Activated T-cell treated with anti-CD3 and anti-CD28 coated beads for 48 hours (primary cell): ENCODE results near the gene CDK5RAP2.

Experiments used
- DNase-seq: peaks from one replicate; pipeline ENCODE4 v3.0.0-alpha.2; 2020; ENCODE audit warnings: low read depth

The CDK5RAP2 gene

DNA sequence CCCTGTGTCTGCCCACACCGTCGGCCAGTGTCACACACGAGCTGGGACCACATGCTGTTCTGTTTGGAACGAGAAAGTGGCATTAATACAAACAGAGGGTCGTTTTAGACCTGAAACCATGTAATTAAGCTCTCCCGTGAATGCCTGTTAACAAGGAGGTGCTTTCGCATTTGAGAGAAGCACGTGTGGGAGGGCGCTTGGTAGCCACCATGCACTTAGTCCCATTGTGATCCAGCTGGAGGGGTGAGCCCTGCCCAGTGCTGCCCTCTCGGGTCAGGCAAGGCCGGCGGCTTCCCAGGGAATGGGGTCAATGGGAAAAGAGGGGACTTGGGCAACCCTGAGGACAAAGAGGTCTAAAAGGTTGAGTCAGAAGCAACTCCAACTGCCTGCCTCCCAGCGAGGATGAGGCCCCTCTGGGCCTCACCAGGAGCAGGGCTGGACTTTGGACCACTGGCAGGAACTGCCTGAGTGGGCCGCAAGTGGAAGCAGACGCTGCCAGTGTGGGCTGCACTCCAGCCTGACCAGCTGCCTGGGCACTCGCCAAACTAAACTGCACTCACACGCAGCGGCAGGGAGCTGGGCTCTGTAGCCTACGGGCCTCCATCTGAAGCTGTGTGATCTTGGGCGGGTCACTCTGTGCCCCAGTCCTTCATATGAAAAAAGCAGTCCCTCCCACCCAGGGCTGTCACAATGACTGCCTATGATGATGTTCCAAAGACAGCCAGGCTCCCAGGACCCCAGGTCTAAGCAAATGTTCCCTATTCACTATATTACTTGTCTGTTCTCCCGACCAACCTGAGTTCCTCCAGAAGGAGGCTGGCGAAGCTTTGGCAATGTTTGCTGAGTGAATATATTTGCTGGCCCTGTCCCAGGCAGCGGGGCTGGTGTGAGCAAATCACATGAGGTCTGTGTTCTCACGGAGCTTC is 195.7 kb downstream of the CDK5RAP2 start:
- no peak for DNase-seq

DNA sequence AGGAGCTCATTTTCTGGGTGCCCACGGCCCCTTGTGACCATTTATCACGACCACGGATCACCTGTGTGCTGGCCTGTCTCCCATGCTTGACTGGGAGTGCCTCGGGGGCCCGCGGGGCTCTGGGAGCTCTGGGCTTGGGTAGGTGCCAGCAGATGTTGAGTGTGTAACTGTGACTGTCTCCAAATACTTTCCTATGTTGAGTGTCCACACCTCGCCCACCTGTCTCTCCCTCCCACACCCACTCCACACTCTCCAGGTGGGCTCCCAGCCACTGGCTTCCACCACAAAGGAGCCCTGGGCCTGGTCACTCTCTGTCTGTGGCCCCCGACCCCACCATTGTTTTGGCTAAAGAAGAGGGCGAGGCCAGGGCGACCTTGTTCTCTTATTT is 196.4 kb downstream of the CDK5RAP2 start:
- no peak for DNase-seq

- no peak for DNase-seq
These were observed 197.5 kb downstream of the CDK5RAP2 start for GRCh38 chr9:120382453-120382852.

- DNase-seq = no peak
These were observed 198.1 kb downstream of the CDK5RAP2 start for GRCh38 chr9:120381839-120382238.

GRCh38 chr9:120379611-120380010 is 200.4 kb downstream of the CDK5RAP2 start:
- no peak for DNase-seq

- no peak for DNase-seq
These were observed 201.3 kb downstream of the CDK5RAP2 start for GRCh38 chr9:120378680-120379079.

DNA sequence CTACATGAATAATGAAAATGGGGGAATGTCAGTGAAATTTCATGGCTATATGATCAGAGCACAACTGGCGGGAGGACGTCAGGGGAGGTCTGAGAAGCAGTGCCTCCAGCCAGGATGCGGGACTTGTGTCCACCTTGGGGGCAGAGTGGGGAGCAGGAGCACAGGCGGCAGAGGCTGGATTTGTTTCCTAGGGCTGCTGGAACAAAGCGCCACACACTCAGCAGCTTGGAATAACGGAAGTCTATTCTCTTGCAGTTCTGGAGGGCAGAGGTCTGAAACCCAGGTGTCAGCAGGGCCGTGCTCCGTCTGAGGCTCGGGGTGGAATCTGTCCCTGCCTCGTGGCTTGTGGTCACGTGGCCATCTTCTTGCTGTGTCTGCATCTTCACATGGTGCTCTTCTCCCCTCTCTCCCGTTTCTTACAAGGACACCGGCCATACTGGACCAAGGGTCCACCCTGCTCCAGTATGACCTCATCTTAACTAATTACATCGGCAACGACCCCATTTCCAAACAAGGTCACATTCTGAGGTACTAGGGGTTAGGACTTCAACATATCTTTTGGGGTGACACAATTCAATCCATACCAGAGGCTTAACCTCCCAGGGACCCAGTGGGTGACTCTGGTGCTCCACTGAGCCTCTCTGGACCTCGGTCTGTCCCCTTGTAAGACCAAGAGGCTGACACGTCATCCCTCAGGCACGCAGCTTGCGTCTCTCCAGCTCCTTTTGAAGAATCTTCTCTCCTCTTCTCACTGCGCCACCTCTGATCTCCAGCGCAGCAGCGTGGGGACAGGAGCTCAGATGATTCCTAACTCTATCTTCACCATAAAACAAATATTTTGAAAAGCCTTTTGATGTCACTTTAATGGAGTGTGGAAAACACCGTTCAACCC is 202.5 kb downstream of the CDK5RAP2 start:
- no peak for DNase-seq

DNA sequence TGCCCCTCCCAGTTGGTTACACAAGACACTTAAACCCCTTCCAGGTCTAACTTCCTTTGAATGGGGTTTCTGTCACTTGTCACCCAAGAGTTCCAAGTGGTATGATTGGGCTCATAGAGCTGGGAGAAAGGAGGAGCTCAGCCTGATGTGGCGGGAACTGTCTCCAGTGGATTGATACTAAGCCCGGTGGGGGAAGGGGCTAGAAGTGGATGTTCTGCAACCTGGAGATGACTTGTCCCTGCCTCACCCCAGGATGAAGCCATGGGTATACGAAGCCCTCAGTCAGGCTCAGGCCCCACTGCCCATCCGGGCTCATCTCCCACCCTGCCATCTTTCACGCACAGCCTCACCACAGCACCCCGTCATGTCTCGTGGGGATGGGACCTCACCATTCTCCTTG is 203.9 kb downstream of the CDK5RAP2 start:
- no peak for DNase-seq

GRCh38 chr9:120375316-120375715 is 204.7 kb downstream of the CDK5RAP2 start:
- DNase-seq = no peak

DNA sequence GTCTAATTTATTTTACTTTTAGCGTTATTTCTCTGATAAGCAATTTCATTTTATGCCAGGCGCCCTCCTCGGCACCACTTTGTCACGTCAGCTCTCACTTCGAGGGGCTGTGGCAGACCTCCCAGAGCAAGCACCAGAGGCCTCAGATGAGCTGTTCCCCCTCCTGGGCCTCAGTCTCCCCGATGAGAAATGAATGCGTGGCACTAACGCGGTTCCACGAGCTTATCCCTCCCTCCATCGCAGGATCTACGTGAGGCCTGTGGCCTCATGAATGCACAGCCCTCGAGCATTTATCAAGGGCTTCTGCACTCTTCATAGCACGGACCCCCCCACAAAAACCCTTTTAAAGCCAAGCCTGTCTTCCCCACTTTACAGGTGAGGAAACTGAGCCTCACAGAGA is 205.2 kb downstream of the CDK5RAP2 start:
- DNase-seq = no peak

GRCh38 chr9:120374239-120374638 is 205.7 kb downstream of the CDK5RAP2 start:
- DNase-seq = no peak

DNA sequence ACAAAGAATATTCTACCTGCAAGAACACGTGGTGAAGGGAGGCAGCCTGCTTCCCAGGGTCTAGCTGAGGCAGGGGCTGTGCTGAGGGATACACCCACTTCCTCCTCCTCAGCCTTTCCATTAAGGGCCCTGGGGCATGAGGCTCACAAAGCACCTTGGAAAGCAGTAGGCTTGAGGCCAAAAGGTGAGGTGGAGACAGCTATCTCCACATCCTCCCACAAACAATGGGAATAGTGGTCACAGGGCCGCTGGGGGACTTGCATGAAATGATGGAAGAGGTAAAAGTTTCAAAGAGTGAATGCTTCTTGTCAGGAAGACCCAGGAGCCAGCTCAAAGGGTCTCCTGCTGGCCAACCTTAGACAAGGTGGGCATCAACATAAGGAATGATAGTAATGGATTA is 207.9 kb downstream of the CDK5RAP2 start:
- no peak for DNase-seq

- DNase-seq = no peak
These were observed 210.3 kb downstream of the CDK5RAP2 start for GRCh38 chr9:120369608-120370220.

GRCh38 chr9:120368799-120369198 is 211.2 kb downstream of the CDK5RAP2 start:
- no peak for DNase-seq

- no peak for DNase-seq
These were observed 213.3 kb downstream of the CDK5RAP2 start for GRCh38 chr9:120366644-120367019.

DNA sequence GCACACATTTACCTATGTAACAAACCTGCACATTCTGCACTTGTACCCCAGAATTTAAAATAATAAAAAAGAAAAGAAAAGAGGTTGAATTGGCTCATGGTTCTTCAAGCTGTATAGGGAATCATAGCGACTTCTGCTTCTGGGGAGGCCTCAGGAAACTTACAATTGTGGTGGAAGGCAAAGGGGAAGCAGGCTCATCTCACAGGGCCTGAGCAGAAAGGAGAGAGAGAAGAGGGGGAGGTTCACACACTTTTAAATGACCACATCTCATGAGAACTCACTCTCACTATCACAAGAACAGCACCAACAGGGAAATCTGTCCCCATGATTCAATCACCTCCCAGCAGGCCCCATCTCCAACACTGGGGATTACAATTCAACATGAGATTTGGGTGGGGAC is 214.6 kb downstream of the CDK5RAP2 start:
- no peak for DNase-seq

- DNase-seq = no peak
These were observed 216.3 kb downstream of the CDK5RAP2 start for GRCh38 chr9:120363697-120364096.

DNA sequence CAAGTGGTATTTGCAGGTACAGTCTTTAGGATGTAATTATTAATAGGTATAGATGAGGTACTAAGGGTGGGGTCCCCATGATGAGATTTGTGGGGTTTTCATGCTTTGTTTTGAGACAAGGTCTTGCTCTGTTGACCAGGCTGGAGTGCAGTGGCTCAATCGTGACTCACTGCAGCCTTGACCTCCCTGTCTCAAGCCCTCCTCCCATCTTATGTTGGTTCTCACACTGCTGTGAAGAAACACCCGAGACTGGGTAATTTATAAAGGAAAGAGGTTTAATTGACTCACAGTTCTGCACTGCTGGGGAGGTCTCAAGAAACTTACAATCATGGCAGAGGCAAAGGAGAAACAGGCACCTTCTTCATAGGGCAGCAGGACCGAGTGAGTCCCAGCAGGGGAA is 217.5 kb downstream of the CDK5RAP2 start:
- DNase-seq = no peak

DNA sequence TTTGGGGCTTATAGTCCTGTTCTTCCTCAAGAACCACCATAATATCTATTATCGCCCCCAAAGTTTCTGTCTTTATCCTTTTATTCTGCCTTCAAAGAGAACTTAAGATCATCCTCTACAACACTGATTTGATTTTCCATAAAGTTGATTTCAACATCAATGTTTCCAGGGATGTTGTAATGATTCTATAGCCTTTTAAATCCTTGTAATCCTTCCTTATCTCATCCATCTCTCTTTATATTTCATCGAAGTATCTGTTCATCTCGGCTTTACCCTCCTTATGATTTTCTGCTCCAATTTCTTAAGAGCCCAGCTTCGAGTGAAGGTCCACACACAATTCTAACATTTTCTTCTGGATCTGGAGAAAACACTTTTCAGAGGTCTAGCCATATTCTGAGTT is 218.4 kb downstream of the CDK5RAP2 start:
- no peak for DNase-seq

- DNase-seq = no peak
These were observed 219.5 kb downstream of the CDK5RAP2 start for GRCh38 chr9:120360510-120360909.

- DNase-seq = no peak
These were observed 219.9 kb downstream of the CDK5RAP2 start for GRCh38 chr9:120360046-120360445.

GRCh38 chr9:120358877-120359276 is 221.1 kb downstream of the CDK5RAP2 start:
- no peak for DNase-seq

- DNase-seq = no peak
These were observed 226.5 kb downstream of the CDK5RAP2 start for GRCh38 chr9:120353506-120353905.
